GM21390 (cell line): ENCODE data around the gene GYG2.

ENCODE experiments used
- ATAC-seq: cut with Tn5 transposase; IDR thresholded peaks from one replicate; pipeline ENCODE4 v1.9.1; 2021; ENCODE audit not compliant: unreplicated experiment

GYG2 gene

GRCh38 chrX:2812161-2812907 is 16.4 kb upstream of the GYG2 start:
- peak; percentile 65 for ATAC-seq

- no peak for ATAC-seq
Observed at GRCh38 chrX:2817036-2817435, 11.7 kb upstream of the GYG2 start.

- no peak for ATAC-seq
Observed at GRCh38 chrX:2819345-2820135, 9.2 kb upstream of the GYG2 start.

- no peak for ATAC-seq
Observed at GRCh38 chrX:2820136-2820771, 8.5 kb upstream of the GYG2 start.

- no peak for ATAC-seq
Observed at GRCh38 chrX:2823795-2824386, 4.8 kb upstream of the GYG2 start.

GRCh38 chrX:2824886-2825285 is 3.8 kb upstream of the GYG2 start:
- ATAC-seq = no peak

GRCh38 chrX:2828959-2829411 is 255 bp downstream of the GYG2 start:
- no peak for ATAC-seq

- ATAC-seq = no peak
Observed at GRCh38 chrX:2829469-2830246, 928 bp downstream of the GYG2 start.

GRCh38 chrX:2831471-2832228 is 2.9 kb downstream of the GYG2 start:
- ATAC-seq = no peak

GRCh38 chrX:2837961-2838360 is 9.2 kb downstream of the GYG2 start:
- no peak for ATAC-seq

- no peak for ATAC-seq
Observed at GRCh38 chrX:2840961-2841360, 12.2 kb downstream of the GYG2 start.

- no peak for ATAC-seq
Observed at GRCh38 chrX:2841537-2841936, 12.8 kb downstream of the GYG2 start.

- ATAC-seq = no peak
Observed at GRCh38 chrX:2846992-2847391, 18.3 kb downstream of the GYG2 start.

- no peak for ATAC-seq
Observed at GRCh38 chrX:2848871-2849301, 20.2 kb downstream of the GYG2 start.

GRCh38 chrX:2854918-2855317 is 26.2 kb downstream of the GYG2 start:
- no peak for ATAC-seq

GRCh38 chrX:2855761-2856160 is 27.0 kb downstream of the GYG2 start:
- ATAC-seq = no peak

- no peak for ATAC-seq
Observed at GRCh38 chrX:2857566-2857965, 28.8 kb downstream of the GYG2 start.

- no peak for ATAC-seq
Observed at GRCh38 chrX:2859197-2859797, 30.6 kb downstream of the GYG2 start.

GRCh38 chrX:2862404-2862803 is 33.7 kb downstream of the GYG2 start:
- no peak for ATAC-seq

GRCh38 chrX:2863646-2864045 is 34.9 kb downstream of the GYG2 start:
- no peak for ATAC-seq
